ENCODE measurements around the gene C5orf58. TPM values are rescaled to one million over a fixed set of nuclear protein-coding genes. Genes with fewer than 3 reads are reported as not detected.
A peak's percentile ranks its signal among the peaks of the same experiment; 100 is the strongest.

The C5orf58 gene
- total RNA-seq, 1 donor from 2014 or later: not detected

- intact Hi-C loops (cut with DNase I): no loop called here
- Histone ChIP-seq H3K4me1 (peaks cover 16% of the 10 kb centered on the region), H3K9me3 (no peaks in the 10 kb centered on the region), H3K4me3 (no peak overlapping the region), H3K36me3 (no peaks in the 10 kb centered on the region), H3K27ac (no peak overlapping the region), H3K27me3 (no peaks in the 10 kb centered on the region)
- TF ChIP-seq CTCF (IDR thresholded peaks at IDR 0.05) (no peak), POLR2AphosphoS5 (IDR thresholded peaks at IDR 0.05; ENCODE audit: insufficient read depth in 1 of 2, low read depth in 1 of 2) (no peak), POLR2A (IDR thresholded peaks at IDR 0.05) (no peak)
- no peak for DNase-seq (ENCODE audit: extremely low spot score in 2 of 2)
Observed at GRCh38 chr5:170285181-170285580, 52.4 kb downstream of the C5orf58 start.

- peaks cover 15% of the 10 kb centered on the region for H3K4me1 ChIP-seq
- H3K4me3 ChIP-seq: no peak overlapping the region
- no peaks in the 10 kb centered on the region for H3K9me3 ChIP-seq
- H3K27ac ChIP-seq: no peak overlapping the region
- intact Hi-C loops (cut with DNase I): no loop called here
- H3K36me3 ChIP-seq: no peaks in the 10 kb centered on the region
- DNase-seq (ENCODE audit: extremely low spot score in 2 of 2): no peak
- TF ChIP-seq CTCF (IDR thresholded peaks at IDR 0.05) (no peak), POLR2AphosphoS5 (IDR thresholded peaks at IDR 0.05; ENCODE audit: insufficient read depth in 1 of 2, low read depth in 1 of 2) (no peak), POLR2A (IDR thresholded peaks at IDR 0.05) (no peak)
- H3K27me3 ChIP-seq: no peaks in the 10 kb centered on the region
Observed at GRCh38 chr5:170286386-170286925, 53.7 kb downstream of the C5orf58 start.

GRCh38 chr5:170287532-170287931, 54.7 kb downstream of the C5orf58 start:
- intact Hi-C loops (cut with DNase I): no loop called here
- H3K9me3 ChIP-seq: no peaks in the 10 kb centered on the region
- no peaks in the 10 kb centered on the region for H3K27me3 ChIP-seq
- no peak for DNase-seq (ENCODE audit: extremely low spot score in 2 of 2)
- H3K4me1 ChIP-seq: peaks cover 15% of the 10 kb centered on the region
- H3K4me3 ChIP-seq: no peak overlapping the region
- no peaks in the 10 kb centered on the region for H3K36me3 ChIP-seq
- TF ChIP-seq CTCF (IDR thresholded peaks at IDR 0.05) (no peak), POLR2AphosphoS5 (IDR thresholded peaks at IDR 0.05; ENCODE audit: insufficient read depth in 1 of 2, low read depth in 1 of 2) (peak in 1 of 2 donors; percentile 16)
- H3K27ac ChIP-seq: peak overlapping the region; percentile 51

GRCh38 chr5:170288151-170288550, 55.4 kb downstream of the C5orf58 start:
- Histone ChIP-seq H3K27ac (peak overlapping the region; percentile 51), H3K27me3 (no peaks in the 10 kb centered on the region), H3K9me3 (no peaks in the 10 kb centered on the region), H3K36me3 (no peaks in the 10 kb centered on the region), H3K4me3 (no peak overlapping the region), H3K4me1 (peaks cover 15% of the 10 kb centered on the region)
- no peak for DNase-seq (ENCODE audit: extremely low spot score in 2 of 2)
- intact Hi-C loops (cut with DNase I): no loop called here
- no peak for TF ChIP-seq POLR2A (IDR thresholded peaks at IDR 0.05)
- TF ChIP-seq POLR2AphosphoS5 (IDR thresholded peaks at IDR 0.05; ENCODE audit: insufficient read depth in 1 of 2, low read depth in 1 of 2): no peak
- no peak for TF ChIP-seq CTCF (IDR thresholded peaks at IDR 0.05)

- Histone ChIP-seq H3K4me1 (peaks cover 15% of the 10 kb centered on the region), H3K4me3 (no peak overlapping the region), H3K36me3 (no peaks in the 10 kb centered on the region), H3K9me3 (no peaks in the 10 kb centered on the region), H3K27me3 (no peaks in the 10 kb centered on the region), H3K27ac (peak overlapping the region; percentile 51)
- TF ChIP-seq POLR2A (IDR thresholded peaks at IDR 0.05) (no peak), CTCF (IDR thresholded peaks at IDR 0.05) (no peak), POLR2AphosphoS5 (IDR thresholded peaks at IDR 0.05; ENCODE audit: insufficient read depth in 1 of 2, low read depth in 1 of 2) (no peak)
- intact Hi-C loops (cut with DNase I): no loop called here
- DNase-seq (ENCODE audit: extremely low spot score in 2 of 2): no peak
Observed at GRCh38 chr5:170288551-170288950, 55.8 kb downstream of the C5orf58 start.

Measured in vagina (tissue), 2 donors.